ENCODE measurements around the gene SPTBN4.

DNA sequence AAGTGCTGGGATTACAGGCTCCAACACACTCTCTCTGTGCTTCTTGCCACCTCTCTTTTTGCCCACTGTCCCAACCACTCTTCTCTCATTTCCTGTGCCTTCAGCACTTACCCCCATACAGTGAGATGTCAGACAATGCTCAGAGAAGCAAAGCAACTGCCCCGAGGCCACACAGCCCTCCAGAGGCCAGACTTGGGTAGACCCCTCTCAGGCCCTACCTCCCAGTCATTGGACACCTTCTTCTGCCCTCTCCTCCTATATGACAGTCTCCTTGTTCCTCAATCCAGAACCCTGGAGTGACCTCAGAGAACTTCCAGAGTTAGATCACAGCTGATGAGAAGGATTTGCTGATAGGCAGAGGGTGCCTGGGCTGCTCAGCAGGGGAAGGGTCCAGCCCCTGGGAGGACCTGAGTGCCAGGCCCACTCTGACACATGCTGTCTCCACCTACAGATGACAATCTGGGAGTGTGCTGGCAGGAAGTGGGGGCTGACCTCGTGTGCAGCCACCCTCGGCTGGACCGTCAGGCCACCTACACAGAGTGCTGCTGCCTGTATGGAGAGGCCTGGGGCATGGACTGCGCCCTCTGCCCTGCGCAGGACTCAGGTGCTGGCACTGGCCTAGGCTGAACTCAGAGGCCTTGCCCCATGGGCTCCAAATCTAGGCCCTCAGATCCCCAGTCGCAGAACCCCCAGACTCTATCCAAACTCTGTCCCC, 158.8 kb downstream of the SPTBN4 start:
- TF ChIP-seq, protein P1, sequence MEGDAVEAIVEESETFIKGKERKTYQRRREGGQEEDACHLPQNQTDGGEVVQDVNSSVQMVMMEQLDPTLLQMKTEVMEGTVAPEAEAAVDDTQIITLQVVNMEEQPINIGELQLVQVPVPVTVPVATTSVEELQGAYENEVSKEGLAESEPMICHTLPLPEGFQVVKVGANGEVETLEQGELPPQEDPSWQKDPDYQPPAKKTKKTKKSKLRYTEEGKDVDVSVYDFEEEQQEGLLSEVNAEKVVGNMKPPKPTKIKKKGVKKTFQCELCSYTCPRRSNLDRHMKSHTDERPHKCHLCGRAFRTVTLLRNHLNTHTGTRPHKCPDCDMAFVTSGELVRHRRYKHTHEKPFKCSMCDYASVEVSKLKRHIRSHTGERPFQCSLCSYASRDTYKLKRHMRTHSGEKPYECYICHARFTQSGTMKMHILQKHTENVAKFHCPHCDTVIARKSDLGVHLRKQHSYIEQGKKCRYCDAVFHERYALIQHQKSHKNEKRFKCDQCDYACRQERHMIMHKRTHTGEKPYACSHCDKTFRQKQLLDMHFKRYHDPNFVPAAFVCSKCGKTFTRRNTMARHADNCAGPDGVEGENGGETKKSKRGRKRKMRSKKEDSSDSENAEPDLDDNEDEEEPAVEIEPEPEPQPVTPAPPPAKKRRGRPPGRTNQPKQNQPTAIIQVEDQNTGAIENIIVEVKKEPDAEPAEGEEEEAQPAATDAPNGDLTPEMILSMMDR (IDR thresholded peaks at IDR 0.05 in 2 of 3, conservative IDR thresholded peaks at IDR 0.05 in 1 of 3; ENCODE audit: control insufficient read depth in 2 of 3, extremely low read depth in 1 of 3, insufficient read depth in 1 of 3, low read depth in 3 of 3, low read length in 3 of 3): no peak
- TF ChIP-seq EP300 (IDR thresholded peaks at IDR 0.05; ENCODE audit: borderline replicate concordance in 1 of 2, control insufficient read depth in 1 of 2, low read depth in 2 of 2, low read length in 2 of 2): no peak
- no peak for TF ChIP-seq MTA3 (IDR thresholded peaks at IDR 0.05; ENCODE audit: borderline replicate concordance, low read length)
- TF ChIP-seq CHD1 (IDR thresholded peaks at IDR 0.05; ENCODE audit: low read depth, low read length): no peak
- TF ChIP-seq HDAC6 (IDR thresholded peaks at IDR 0.05; ENCODE audit: unreplicated experiment): no peak
- TF ChIP-seq, protein P2, sequence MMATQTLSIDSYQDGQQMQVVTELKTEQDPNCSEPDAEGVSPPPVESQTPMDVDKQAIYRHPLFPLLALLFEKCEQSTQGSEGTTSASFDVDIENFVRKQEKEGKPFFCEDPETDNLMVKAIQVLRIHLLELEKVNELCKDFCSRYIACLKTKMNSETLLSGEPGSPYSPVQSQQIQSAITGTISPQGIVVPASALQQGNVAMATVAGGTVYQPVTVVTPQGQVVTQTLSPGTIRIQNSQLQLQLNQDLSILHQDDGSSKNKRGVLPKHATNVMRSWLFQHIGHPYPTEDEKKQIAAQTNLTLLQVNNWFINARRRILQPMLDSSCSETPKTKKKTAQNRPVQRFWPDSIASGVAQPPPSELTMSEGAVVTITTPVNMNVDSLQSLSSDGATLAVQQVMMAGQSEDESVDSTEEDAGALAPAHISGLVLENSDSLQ (IDR thresholded peaks at IDR 0.05): no peak
- TF ChIP-seq ZNF207 (IDR thresholded peaks at IDR 0.05; ENCODE audit: borderline replicate concordance): no peak
- TF ChIP-seq YBX1 (IDR thresholded peaks at IDR 0.05): no peak
- TF ChIP-seq POLR2A (IDR thresholded peaks at IDR 0.05; ENCODE audit: low read depth, low read length): no peak
- TF ChIP-seq TCF7 (IDR thresholded peaks at IDR 0.05; ENCODE audit: borderline replicate concordance): no peak
- TF ChIP-seq KDM1A (IDR thresholded peaks at IDR 0.05; ENCODE audit: borderline replicate concordance): no peak
- TF ChIP-seq CBFB (IDR thresholded peaks at IDR 0.05; ENCODE audit: low read depth): no peak
